ENCODE measurements around the gene ABLIM3.

ABLIM3 gene

DNA sequence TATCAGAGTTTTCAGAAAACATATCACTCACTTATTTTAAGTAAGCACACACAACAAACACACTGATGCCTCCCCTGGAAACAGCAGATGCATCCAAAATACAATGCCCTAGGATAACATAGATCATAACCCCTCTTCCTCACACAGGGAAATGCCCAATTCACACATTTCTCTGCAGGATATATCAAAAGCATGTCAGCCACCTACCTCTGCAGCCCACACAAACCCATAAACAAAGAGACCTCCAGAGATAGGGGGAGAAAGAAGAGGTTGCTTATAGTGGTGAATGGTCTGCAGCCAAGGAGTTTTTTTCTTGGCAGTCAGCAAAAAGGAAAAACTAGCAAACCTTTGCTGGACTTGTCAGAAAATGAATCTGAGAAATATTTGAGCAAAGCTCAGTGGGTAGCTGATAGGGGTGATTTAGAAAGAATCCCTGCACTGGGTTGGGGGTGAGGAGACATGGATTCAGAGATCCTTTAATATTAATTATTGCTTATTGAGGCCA, 36.1 kb downstream of the ABLIM3 start:
- Histone ChIP-seq H3K27me3 (ENCODE audit: insufficient read depth, poor library complexity, severe bottlenecking) (peaks cover 10% of the 10 kb centered on the region), H3K4me3 (replicated peaks; ENCODE audit: insufficient read depth, low read length) (no peak overlapping the region), H3K27ac (replicated peaks) (no peak overlapping the region)
- DNase-seq (ENCODE audit: low read depth in 1 of 2, low spot score in 1 of 2), result no peak
- TF ChIP-seq POLR2AphosphoS5 (IDR thresholded peaks at IDR 0.05; ENCODE audit: low read depth) (no peak), REST (IDR thresholded peaks at IDR 0.05; ENCODE audit: insufficient replicate concordance, low read depth) (no peak), GABPA (IDR thresholded peaks at IDR 0.05; ENCODE audit: low read depth) (no peak), SPI1 (IDR thresholded peaks at IDR 0.05; ENCODE audit: borderline replicate concordance, low read depth) (no peak)
- TF ChIP-seq, protein P1, sequence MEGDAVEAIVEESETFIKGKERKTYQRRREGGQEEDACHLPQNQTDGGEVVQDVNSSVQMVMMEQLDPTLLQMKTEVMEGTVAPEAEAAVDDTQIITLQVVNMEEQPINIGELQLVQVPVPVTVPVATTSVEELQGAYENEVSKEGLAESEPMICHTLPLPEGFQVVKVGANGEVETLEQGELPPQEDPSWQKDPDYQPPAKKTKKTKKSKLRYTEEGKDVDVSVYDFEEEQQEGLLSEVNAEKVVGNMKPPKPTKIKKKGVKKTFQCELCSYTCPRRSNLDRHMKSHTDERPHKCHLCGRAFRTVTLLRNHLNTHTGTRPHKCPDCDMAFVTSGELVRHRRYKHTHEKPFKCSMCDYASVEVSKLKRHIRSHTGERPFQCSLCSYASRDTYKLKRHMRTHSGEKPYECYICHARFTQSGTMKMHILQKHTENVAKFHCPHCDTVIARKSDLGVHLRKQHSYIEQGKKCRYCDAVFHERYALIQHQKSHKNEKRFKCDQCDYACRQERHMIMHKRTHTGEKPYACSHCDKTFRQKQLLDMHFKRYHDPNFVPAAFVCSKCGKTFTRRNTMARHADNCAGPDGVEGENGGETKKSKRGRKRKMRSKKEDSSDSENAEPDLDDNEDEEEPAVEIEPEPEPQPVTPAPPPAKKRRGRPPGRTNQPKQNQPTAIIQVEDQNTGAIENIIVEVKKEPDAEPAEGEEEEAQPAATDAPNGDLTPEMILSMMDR (IDR thresholded peaks at IDR 0.05; ENCODE audit: insufficient read depth, low read length), result no peak

GRCh38 chr5:149177911-149178565, 36.7 kb downstream of the ABLIM3 start:
- TF ChIP-seq GABPA (IDR thresholded peaks at IDR 0.05; ENCODE audit: low read depth) (no peak), REST (IDR thresholded peaks at IDR 0.05; ENCODE audit: insufficient replicate concordance, low read depth) (no peak), POLR2AphosphoS5 (IDR thresholded peaks at IDR 0.05; ENCODE audit: low read depth) (no peak), SPI1 (IDR thresholded peaks at IDR 0.05; ENCODE audit: borderline replicate concordance, low read depth) (no peak)
- TF ChIP-seq, protein P1 (IDR thresholded peaks at IDR 0.05; ENCODE audit: insufficient read depth, low read length), result no peak
- no peak overlapping the region for H3K4me3 ChIP-seq (replicated peaks; ENCODE audit: insufficient read depth, low read length)
- no peak for DNase-seq (ENCODE audit: low read depth in 1 of 2, low spot score in 1 of 2)
- peaks cover 10% of the 10 kb centered on the region for H3K27me3 ChIP-seq (ENCODE audit: insufficient read depth, poor library complexity, severe bottlenecking)
- H3K27ac ChIP-seq (replicated peaks), result no peak overlapping the region

DNA sequence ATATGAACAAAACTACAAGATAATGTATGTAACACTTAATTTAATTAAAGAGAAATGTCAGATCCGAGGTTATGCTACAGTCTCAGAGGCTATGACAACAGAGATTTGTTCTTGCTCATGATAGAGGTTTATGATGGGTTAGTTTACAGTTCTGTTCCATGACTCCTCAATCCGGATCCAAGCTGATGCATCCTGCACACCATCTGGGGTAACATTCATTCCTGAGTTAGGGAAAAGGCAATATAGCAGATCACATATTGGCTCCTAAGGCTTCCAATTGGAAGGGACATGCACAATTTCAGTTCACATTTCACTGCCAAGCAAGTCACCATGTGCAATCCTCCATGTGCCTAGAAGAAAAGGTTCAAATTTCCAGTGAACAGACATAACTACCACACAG, 40.4 kb downstream of the ABLIM3 start:
- Histone ChIP-seq H3K27me3 (ENCODE audit: insufficient read depth, poor library complexity, severe bottlenecking) (peaks cover 10% of the 10 kb centered on the region), H3K27ac (replicated peaks) (no peak overlapping the region), H3K4me3 (replicated peaks; ENCODE audit: insufficient read depth, low read length) (no peak overlapping the region)
- no peak for TF ChIP-seq SPI1 (IDR thresholded peaks at IDR 0.05; ENCODE audit: borderline replicate concordance, low read depth)
- no peak for DNase-seq (ENCODE audit: low read depth in 1 of 2, low spot score in 1 of 2)

DNA sequence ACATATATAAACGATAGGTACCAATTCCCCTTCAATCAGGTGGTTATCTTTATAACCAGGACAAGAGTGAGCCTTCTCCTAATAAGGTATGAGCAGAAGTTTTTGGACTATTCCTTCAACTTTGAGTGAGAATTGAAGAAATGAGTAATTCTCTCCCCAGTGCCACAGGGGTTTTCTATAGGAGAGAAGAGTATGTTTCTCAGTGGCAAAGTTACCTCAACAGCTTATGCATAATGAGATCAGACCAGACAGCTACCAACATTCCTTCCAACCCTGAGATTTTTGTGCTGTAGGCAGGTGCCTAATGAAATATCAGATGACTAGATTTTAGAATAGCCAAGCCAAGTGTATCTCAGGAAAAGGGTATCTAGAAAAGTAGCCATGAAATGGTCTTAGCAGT, 40.9 kb downstream of the ABLIM3 start:
- no peak for DNase-seq (ENCODE audit: low read depth in 1 of 2, low spot score in 1 of 2)
- H3K27ac ChIP-seq (replicated peaks), result no peak overlapping the region
- TF ChIP-seq REST (IDR thresholded peaks at IDR 0.05; ENCODE audit: insufficient replicate concordance, low read depth), result no peak
- TF ChIP-seq GABPA (IDR thresholded peaks at IDR 0.05; ENCODE audit: low read depth), result no peak
- no peak for TF ChIP-seq SPI1 (IDR thresholded peaks at IDR 0.05; ENCODE audit: borderline replicate concordance, low read depth)
- no peak for TF ChIP-seq POLR2AphosphoS5 (IDR thresholded peaks at IDR 0.05; ENCODE audit: low read depth)
- TF ChIP-seq, protein P1 (IDR thresholded peaks at IDR 0.05; ENCODE audit: insufficient read depth, low read length), result no peak
- peaks cover 10% of the 10 kb centered on the region for H3K27me3 ChIP-seq (ENCODE audit: insufficient read depth, poor library complexity, severe bottlenecking)
- H3K4me3 ChIP-seq (replicated peaks; ENCODE audit: insufficient read depth, low read length), result no peak overlapping the region
